Activated CD8-positive, alpha-beta memory T cell treated with anti-CD3 and anti-CD28 coated beads, Interleukin-2, amount 50 U/mL, for 1 hour (primary cell): Measurements from ENCODE around the gene IP6K3.

ENCODE experiments used
- DNase-seq: peaks from one replicate; pipeline ENCODE4 v3.0.0-alpha.2; 2020; ENCODE audit errors: extremely low read depth

The IP6K3 gene

GRCh38 chr6:33777398-33778388, 31.0 kb upstream of the IP6K3 start:
- no peak for DNase-seq

- DNase-seq = no peak
Observed at GRCh38 chr6:33776764-33777163, 30.1 kb upstream of the IP6K3 start.

GRCh38 chr6:33776186-33776585, 29.5 kb upstream of the IP6K3 start:
- DNase-seq = no peak

GRCh38 chr6:33774774-33775173, 28.1 kb upstream of the IP6K3 start:
- no peak for DNase-seq

GRCh38 chr6:33772902-33773472, 26.3 kb upstream of the IP6K3 start:
- no peak for DNase-seq

- DNase-seq = no peak
Observed at GRCh38 chr6:33772082-33772830, 25.6 kb upstream of the IP6K3 start.

- no peak for DNase-seq
Observed at GRCh38 chr6:33771146-33772081, 24.7 kb upstream of the IP6K3 start.

- no peak for DNase-seq
Observed at GRCh38 chr6:33770833-33771145, 24.1 kb upstream of the IP6K3 start.

- DNase-seq = no peak
Observed at GRCh38 chr6:33770124-33770832, 23.6 kb upstream of the IP6K3 start.

- DNase-seq = no peak
Observed at GRCh38 chr6:33769248-33769821, 22.6 kb upstream of the IP6K3 start.

- DNase-seq = no peak
Observed at GRCh38 chr6:33768644-33769120, 22.0 kb upstream of the IP6K3 start.

- no peak for DNase-seq
Observed at GRCh38 chr6:33766921-33767907, 20.5 kb upstream of the IP6K3 start.

- DNase-seq = no peak
Observed at GRCh38 chr6:33765368-33765767, 18.7 kb upstream of the IP6K3 start.

GRCh38 chr6:33764036-33764435, 17.3 kb upstream of the IP6K3 start:
- no peak for DNase-seq

GRCh38 chr6:33763483-33763882, 16.8 kb upstream of the IP6K3 start:
- no peak for DNase-seq

GRCh38 chr6:33762713-33763112, 16.0 kb upstream of the IP6K3 start:
- DNase-seq = no peak

- DNase-seq = no peak
Observed at GRCh38 chr6:33761922-33762629, 15.4 kb upstream of the IP6K3 start.

- DNase-seq = no peak
Observed at GRCh38 chr6:33761581-33761921, 14.8 kb upstream of the IP6K3 start.
